K562 (cell line): ENCODE measurements around the gene SH2D3A. TPM values are rescaled to one million over a fixed set of nuclear protein-coding genes. Genes with fewer than 3 reads are reported as not detected.

ENCODE experiments used
- ATF7 ChIP-seq: fragments of 450-650 bp; IDR thresholded peaks from 2 replicates; pipeline ENCODE4 v1.7.1; 2014; ENCODE audit warnings: mild to moderate bottlenecking, moderate library complexity
- DNMT1 ChIP-seq: fragments of 450-650 bp; IDR thresholded peaks from 2 replicates; pipeline ENCODE4 v1.6.1; 2016; ENCODE audit warnings: antibody characterized with exemption, mild to moderate bottlenecking
- GABPB2 ChIP-seq: fragments of 250-450 bp; sonication (Bioruptor Pico); conservative IDR thresholded peaks from 2 replicates; pipeline ENCODE4 v1.5.1; 2021; ENCODE audit warnings: mild to moderate bottlenecking
- HOXB6 ChIP-seq: fragments of 250-450 bp; sonication (Bioruptor Pico); IDR thresholded peaks from 2 replicates; pipeline ENCODE4 v1.5.1; 2022; ENCODE audit warnings: mild to moderate bottlenecking, borderline replicate concordance
- PHF20 ChIP-seq: fragments of 450-650 bp; IDR thresholded peaks from 2 replicates; pipeline ENCODE4 v1.6.1; 2018; ENCODE audit not compliant: partially characterized antibody
- SREBF2 ChIP-seq: sonication (generic); formaldehyde crosslinking; IDR thresholded peaks from 2 replicates; pipeline ENCODE4 v1.4.0; 2020; ENCODE audit warnings: mild to moderate bottlenecking, missing genetic modification reagents
- TCF3 ChIP-seq: sonication (generic); formaldehyde crosslinking; IDR thresholded peaks from 2 replicates; pipeline ENCODE4 v1.4.0; 2020; ENCODE audit warnings: mild to moderate bottlenecking, missing genetic modification reagents
- ZNF140 ChIP-seq: fragments of 250-450 bp; sonication (Bioruptor Pico); IDR thresholded peaks from 2 replicates; pipeline ENCODE4 v1.8.0; 2021; ENCODE audit warnings: moderate library complexity, mild to moderate bottlenecking, inconsistent platforms
- ZNF830 ChIP-seq: fragments of 250-450 bp; sonication (Bioruptor Pico); IDR thresholded peaks from 2 replicates; pipeline ENCODE4 v1.5.0; 2021; ENCODE audit warnings: mild to moderate bottlenecking
- polyA plus RNA-seq, 8 experiments: library from polyadenylated mRNA; depleted of rRNA in 4 of 8; stranded (reverse) in 5 of 8; unstranded in 3 of 8; fragments of >200 nt; fragmentation: Nextera tagmentation in 2 of 8; fragmentation: Illumina TruSeq in 1 of 8; extraction: Ambion mirVana in 2 of 8; extraction: Trizol in 1 of 8; gene quantifications; 2 replicates each; pipeline versions ENCODE4 v1.2.1 to v1.2.3, GENCODE V29; 2011 to 2014; ENCODE audit warnings: inconsistent platforms in 1 of 8, missing spikeins in 1 of 8
- total RNA-seq, 7 experiments: library from RNA; depleted of rRNA in 6 of 7; stranded (reverse); fragments of >200 nt in 6 of 7; fragmentation: Illumina TruSeq in 2 of 7; extraction: Trizol in 2 of 7; gene quantifications; 2 replicates each; pipeline versions ENCODE4 v1.2.1 to v1.2.3, GENCODE V29; 2011 to 2021; ENCODE audit warnings: low replicate concordance in 1 of 7
- TF ChIP-seq, protein P1 (sequence below): fragments of 450-650 bp; IDR thresholded peaks from 2 replicates; pipeline ENCODE4 v1.6.1; 2016; ENCODE audit warnings: low read depth

Gene SH2D3A
- total and polyA plus RNA-seq, 9 of the 15 experiments (the other 6 are each of a cell fraction or from before 2014, with no cell fraction given), result 0.75 to 26.3 (median 8.9) TPM

DNA sequence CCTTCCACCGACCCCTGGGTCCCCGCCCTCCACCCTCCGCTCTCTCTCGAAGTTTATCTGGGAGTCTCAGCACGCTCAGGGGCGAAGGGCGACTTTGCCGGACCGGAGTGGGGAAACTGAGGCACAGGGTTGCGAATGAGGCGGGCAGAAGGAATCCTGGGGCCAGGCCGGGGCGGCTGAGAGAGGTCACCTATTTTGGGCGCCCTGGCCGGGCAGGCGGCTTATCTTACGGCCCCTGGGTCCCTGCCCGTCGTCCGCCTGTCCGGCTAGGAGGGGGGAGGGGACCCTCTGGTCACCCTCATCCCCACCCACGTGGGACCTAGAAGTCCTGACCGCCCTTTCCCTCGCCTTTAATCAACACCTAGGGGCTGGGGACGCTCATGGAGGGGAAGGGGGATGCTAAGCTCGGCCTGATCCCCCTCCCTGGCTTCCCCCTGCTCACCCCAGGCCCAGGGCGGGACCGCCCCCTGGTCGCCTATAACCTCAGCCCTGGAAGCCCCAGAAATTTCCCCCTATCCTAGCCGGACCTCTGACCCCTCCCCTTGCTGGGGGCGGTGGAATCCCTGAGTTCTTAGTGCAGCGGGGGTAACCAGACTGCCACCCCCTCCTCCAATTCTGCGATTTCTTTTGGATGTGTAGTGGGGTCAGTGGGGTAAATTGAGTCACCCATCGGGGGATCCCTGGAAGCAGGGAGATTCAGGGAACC lies 27.2 kb downstream of the SH2D3A start (continued):
- TF ChIP-seq, protein P1, sequence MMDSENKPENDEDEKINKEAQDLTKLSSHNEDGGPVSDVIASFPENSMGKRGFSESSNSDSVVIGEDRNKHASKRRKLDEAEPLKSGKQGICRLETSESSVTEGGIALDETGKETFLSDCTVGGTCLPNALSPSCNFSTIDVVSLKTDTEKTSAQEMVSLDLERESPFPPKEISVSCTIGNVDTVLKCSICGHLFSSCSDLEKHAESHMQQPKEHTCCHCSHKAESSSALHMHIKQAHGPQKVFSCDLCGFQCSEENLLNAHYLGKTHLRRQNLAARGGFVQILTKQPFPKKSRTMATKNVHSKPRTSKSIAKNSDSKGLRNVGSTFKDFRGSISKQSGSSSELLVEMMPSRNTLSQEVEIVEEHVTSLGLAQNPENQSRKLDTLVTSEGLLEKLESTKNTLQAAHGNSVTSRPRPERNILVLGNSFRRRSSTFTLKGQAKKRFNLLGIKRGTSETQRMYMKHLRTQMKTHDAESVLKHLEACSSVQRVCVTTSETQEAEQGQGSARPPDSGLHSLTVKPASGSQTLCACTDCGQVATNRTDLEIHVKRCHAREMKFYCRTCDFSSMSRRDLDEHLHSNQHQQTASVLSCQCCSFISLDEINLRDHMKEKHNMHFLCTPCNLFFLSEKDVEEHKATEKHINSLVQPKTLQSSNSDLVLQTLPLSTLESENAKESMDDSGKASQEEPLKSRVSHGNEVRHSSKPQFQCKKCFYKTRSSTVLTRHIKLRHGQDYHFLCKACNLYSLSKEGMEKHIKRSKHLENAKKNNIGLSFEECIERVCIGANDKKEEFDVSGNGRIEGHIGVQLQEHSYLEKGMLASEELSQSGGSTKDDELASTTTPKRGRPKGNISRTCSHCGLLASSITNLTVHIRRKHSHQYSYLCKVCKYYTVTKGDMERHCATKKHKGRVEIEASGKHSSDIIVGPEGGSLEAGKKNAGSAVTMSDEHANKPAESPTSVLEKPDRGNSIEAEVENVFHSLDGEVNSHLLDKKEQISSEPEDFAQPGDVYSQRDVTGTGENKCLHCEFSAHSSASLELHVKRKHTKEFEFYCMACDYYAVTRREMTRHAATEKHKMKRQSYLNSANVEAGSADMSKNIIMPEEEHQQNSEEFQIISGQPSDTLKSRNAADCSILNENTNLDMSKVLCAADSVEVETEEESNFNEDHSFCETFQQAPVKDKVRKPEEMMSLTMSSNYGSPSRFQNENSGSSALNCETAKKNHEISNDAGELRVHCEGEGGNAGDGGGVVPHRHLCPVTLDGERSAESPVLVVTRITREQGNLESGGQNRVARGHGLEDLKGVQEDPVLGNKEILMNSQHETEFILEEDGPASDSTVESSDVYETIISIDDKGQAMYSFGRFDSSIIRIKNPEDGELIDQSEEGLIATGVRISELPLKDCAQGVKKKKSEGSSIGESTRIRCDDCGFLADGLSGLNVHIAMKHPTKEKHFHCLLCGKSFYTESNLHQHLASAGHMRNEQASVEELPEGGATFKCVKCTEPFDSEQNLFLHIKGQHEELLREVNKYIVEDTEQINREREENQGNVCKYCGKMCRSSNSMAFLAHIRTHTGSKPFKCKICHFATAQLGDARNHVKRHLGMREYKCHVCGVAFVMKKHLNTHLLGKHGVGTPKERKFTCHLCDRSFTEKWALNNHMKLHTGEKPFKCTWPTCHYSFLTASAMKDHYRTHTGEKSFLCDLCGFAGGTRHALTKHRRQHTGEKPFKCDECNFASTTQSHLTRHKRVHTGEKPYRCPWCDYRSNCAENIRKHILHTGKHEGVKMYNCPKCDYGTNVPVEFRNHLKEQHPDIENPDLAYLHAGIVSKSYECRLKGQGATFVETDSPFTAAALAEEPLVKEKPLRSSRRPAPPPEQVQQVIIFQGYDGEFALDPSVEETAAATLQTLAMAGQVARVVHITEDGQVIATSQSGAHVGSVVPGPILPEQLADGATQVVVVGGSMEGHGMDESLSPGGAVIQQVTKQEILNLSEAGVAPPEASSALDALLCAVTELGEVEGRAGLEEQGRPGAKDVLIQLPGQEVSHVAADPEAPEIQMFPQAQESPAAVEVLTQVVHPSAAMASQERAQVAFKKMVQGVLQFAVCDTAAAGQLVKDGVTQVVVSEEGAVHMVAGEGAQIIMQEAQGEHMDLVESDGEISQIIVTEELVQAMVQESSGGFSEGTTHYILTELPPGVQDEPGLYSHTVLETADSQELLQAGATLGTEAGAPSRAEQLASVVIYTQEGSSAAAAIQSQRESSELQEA, result no peak
- TF ChIP-seq SREBF2 (CRISPR knock-in tag) (no peak), PHF20 (no peak), TCF3 (CRISPR knock-in tag) (peak; percentile 50), GABPB2 (CRISPR knock-in tag) (no peak), DNMT1 (no peak), ZNF140 (CRISPR knock-in tag) (no peak), ATF7 (peak; percentile 24; the same call in 1 of the 2 replicates), ZNF830 (CRISPR knock-in tag) (no peak; the same call in 1 of the 2 replicates), HOXB6 (CRISPR knock-in tag) (no peak)
- TF ChIP-seq, all 486 proteins: peak for 65
